NCI-H2196 treated with DMSO at 0.1 percent for 48 hours (cell line): ENCODE results near the gene SLC51A.
"Not testable (repeated sequence)": the region's sequence is repeated elsewhere in the genome, so short reads cannot be mapped to it uniquely, and the experiment has no call there.

Experiments
- DNase-seq: peaks from one replicate; lab custom pipeline; 2025; ENCODE audit not compliant: unreplicated experiment; lab: John Stamatoyannopoulos, UW

Gene SLC51A

GRCh38 chr3:196216089-196216564 lies at the start of gene SLC51A:
Gene SLC51A (plus strand): TSS chr3:196216534. CDS start chr3:196216713, 179 bp downstream.
- no peak for DNase-seq

- no peak for DNase-seq
These were observed 49.6 kb upstream of the SLC51A start for GRCh38 chr3:196166741-196167140.

DNA sequence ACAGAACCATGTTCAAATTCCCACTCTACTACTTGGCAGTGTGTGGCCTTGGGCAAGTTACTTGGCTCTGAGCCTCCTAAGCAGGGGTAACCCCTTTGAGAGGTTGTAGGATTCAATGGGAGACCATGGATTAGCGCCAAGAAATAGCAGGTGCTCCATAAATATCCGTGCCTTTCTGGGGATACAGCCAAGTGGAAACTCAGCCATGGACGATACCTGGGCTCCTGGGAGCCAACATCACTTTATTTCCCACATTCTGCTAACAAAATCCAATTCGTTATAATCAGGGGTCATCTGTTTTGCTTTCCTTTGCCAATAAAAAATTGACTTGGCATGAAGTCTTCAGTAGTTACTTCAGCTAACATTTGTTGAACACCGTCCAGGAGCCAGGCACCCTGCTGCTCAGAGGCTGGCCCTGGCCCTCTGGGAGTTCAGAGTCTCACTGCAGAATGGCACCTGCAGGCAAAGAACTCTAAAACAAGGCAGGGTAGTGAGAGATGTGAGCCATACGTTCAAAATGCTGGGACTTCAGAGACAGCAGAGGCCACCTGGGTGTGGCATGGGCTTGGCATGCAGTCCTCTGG lies 47.4 kb upstream of the SLC51A start:
- peak; percentile 99 for DNase-seq

- DNase-seq, result no peak
These were observed 46.5 kb upstream of the SLC51A start for GRCh38 chr3:196169836-196170240.

- not testable (repeated sequence) for DNase-seq
These were observed 46.0 kb upstream of the SLC51A start for GRCh38 chr3:196170296-196170695.

GRCh38 chr3:196174652-196175051 lies 41.7 kb upstream of the SLC51A start:
- no peak for DNase-seq

DNA sequence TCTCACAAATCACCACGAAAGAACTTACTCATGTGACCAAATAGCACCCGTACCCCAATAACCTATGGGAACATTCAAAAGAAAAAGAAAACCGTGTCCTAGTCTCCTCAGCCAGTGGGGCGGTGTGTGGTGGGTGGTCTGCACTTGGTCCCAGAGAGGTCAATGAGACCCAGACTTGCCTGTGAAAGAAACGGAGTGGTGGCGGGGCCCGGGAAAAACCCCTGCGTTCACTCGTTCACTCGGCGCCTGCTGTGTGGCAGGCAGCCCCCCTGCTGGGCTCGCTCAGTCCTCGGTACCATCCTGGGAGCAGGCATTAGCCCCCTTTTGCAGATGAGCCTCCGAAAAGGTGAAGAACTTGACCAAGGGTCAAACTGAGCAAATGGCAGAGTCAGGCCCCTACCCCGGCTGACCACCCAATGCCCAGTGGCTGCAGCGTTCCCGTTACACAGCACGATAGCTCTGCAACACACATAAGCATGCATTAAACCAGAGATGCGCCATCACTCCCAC lies 41.2 kb upstream of the SLC51A start:
- no peak for DNase-seq

DNA sequence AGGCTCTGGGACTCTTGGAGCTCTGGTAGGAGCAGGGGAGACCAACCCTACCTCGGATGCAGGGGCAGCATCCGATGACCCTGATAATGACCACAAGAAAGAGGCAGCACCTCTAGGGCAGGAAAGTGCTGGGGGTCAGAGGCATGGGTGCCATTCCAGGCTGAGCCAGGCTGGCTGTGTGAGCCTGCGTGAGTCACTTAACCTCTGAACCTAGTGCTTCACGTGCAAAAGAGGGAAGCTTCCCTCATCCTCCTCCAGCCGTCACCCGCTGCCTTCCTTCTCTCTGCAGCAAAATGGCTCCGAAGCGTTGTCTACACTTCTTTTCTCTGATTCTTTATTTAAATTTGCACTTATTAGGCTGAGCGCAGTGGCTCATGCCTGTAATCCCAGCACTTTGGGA lies 40.6 kb upstream of the SLC51A start:
- no peak for DNase-seq

DNA sequence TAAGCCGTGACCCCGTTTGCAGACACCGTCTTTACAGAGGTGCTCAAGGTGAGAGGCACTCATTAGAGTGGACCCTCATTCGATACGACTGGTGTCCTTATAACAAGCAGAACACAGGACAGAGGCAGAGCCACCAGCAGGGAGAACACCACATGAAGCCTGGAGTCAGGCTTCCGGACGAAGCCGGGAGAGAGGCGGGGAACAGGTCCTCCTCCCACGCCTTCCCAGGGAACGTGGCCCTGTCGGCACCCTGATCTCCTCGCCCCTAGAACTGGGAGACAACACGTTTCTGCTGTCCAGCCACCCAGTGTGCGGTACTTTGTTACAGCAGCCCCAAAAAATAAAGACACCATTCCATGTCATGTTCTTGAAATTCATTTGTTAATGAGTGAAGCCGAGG lies 38.8 kb upstream of the SLC51A start:
- DNase-seq, result no peak

GRCh38 chr3:196177967-196178366 lies 38.4 kb upstream of the SLC51A start:
- no peak for DNase-seq

GRCh38 chr3:196178993-196179379 lies 37.3 kb upstream of the SLC51A start:
- DNase-seq, result no peak

DNA sequence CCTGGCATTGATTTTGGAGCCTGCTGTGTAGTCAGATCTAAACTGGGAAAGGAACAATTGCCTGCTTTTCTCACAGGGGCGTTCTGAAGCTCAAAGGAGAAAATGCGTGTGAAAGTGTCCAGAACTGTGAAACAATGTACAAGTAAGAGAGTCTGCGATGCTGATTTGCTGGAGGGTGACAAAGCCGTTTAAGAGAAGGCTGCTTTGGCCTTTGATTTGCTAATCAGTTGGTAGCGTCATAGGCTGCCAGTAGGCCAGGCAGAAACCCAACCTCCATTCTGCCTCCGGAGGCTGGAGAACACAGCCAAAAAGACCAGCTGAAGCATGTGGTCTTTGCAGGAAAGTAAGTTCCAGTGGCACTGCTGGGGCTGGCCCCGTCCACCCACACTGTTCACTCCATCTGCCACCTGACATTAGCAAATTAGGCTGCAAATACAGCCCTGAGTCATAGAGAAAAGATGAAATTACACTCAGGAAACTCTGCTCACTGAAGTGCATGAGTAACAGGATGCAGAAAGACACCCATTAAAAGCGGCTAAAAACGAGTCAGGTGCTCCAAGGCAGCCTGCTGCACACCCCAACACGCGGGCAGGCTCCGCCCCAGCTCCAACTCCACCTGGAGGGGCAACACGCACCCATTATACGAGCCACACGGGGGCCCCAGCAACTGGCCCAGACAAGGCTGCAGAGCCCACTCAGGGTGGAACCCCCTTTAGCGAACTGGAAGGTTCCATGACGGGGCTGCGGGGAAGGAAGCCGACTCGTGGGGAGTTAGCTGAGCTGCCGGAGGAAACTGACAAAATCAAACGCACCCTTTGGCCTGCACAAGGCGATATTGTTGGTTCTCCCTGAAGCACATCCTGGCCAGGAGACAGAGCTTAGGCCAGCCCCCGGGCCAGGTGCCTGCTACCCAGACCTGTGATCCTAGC lies 36.7 kb upstream of the SLC51A start:
- peak; percentile 92 for DNase-seq

GRCh38 chr3:196180346-196180745 lies 36.0 kb upstream of the SLC51A start:
- DNase-seq, result no peak

DNA sequence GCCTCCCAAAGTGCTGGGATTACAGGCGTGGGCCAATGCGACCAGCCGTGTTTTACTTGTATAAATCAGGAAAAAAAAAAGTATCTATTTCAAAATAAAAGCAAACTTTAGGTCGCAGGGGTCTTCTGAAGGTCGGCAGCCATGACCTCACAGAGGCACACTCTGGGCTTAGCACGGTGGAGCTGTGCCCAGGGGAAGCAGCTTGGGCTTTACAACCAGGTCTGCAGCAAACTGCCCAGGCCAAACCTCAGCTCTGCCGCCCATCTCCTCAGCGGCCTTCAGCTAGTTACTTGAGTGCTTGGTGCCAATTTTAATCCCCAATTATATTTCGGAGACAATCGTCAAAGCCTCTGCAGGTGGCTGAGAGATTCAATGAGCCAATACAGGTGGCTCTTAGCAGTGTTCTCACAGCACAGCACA lies 35.2 kb upstream of the SLC51A start:
- no peak for DNase-seq

DNA sequence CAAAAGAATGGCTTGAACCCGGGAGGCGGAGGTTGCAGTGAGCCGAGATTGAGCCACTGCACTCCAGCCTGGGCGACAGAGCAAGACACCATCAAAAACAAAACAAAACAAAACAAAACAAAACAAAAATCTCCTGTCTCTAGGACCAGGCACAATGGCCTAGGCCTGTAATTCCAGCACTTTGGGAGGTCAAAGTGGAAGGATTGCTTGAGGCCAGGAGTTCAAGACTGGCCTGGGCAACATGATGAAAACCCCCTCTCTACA lies 32.2 kb upstream of the SLC51A start:
- not testable (repeated sequence) for DNase-seq

DNA sequence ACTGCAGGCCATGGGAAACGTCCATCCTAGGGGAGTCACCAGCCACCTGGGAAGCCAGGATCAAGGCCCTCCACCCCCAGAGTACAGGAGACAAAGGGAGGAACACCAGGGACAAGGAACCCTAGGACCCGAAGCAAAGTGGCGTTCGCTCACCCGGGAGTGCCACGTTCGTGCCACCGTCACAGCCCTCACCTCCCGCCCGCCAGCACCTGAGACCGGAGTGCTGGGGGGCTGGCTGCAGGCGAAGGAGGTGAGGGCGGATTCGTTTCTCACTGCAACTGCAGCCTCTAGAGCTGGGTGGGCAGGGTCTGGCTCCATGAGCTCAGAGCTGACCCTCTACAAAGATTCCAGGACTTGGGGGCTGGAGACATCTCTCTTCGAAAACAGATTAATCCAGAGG lies 31.5 kb upstream of the SLC51A start:
- DNase-seq, result no peak

GRCh38 chr3:196186651-196187573 lies 29.4 kb upstream of the SLC51A start:
- DNase-seq, result peak; percentile 73

DNA sequence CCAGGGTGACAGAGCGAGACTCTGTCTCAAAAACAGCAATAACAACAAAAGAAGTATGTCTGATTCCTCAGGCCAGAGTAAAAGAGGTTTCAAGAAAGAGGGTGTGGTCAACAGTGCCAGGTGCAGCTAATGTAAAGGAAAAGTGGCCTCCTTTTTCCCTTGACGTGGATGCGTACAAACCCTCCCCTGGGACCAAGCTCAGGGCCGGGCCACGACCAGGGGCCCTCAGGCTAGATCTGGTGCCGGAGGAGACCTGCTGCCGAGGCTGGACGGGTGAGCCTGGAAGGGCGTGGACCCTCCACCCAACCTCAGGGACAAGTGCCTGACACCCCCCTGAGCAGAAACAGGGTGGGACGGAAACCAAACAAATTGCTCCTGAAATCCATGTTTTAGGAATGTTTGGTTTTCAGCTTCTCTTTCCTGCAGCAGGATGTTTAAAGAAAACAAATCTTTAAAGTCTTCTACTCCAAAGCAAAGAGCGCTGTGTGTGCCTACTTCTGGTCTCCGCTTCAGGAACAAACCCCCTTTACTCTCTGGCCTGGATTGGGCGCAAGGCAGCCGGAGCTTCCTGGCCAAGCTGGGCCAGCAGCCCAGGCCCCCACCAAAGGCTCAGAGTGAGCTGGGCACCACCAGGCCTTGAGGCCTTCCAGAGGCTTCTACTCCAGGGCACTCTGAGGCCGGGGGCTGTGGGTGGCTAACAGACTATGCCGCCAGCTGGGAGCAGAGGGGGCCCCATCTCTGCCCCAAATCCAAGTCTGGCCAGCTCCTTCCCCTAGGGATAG lies 26.6 kb upstream of the SLC51A start:
- DNase-seq, result no peak

- no peak for DNase-seq
These were observed 24.3 kb upstream of the SLC51A start for GRCh38 chr3:196192036-196192523.

- no peak for DNase-seq
These were observed 23.7 kb upstream of the SLC51A start for GRCh38 chr3:196192524-196193051.
